ENCODE measurements around the gene DOCK7. TPM values are rescaled to one million over a fixed set of nuclear protein-coding genes. Genes with fewer than 3 reads are reported as not detected.

DOCK7 gene
- total and polyA plus RNA-seq, 2 of the 13 experiments (the other 11 are each of a cell fraction or from before 2014, with no cell fraction given), result 45.7 to 67.2 TPM

DNA sequence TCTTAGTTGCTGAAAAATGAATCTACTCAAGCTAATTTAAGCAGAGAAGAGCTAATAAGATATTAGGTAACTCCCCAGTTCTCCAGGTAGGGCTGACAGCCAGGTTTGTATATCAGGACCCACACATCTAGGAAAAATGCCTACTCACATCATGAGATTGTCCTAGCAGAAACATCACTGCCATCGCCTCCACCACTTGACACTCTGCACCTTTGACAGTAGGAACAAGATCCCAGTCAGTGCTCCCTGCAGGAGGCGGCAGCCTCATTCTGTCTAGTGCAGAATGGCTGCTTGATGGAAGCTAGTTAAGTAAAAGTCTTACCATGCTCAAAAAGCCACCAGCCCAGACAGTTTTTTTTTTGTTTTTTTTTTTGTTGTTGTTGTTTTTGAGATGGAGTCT, 282.9 kb downstream of the DOCK7 start:
- H4K20me1 ChIP-seq (ENCODE audit: insufficient read depth, low read length), result no peaks in the 10 kb centered on the region
- 81% methylated on average over 2 of the region's 2 CpGs for WGBS (ENCODE audit: low lambda C conversion rate)
- no peaks in the 10 kb centered on the region for H3K27me3 ChIP-seq (ENCODE audit: control insufficient read depth in 1 of 2, insufficient read depth in 2 of 2, low read length in 2 of 2)
- BruUV-seq (replicated peaks), result no TSS peak
- no peaks in the 10 kb centered on the region for H3K9me3 ChIP-seq (ENCODE audit: low read length)
- no peak overlapping the region for H3K4me3 ChIP-seq (replicated peaks in 1 of 3; ENCODE audit: insufficient read depth in 1 of 3, low read depth in 2 of 3, low read length in 3 of 3)
- no peak for ATAC-seq
- TF ChIP-seq KLF6 (CRISPR knock-in tag; IDR thresholded peaks at IDR 0.05) (no peak), IKZF1 (IDR thresholded peaks at IDR 0.05) (no peak)
- TF ChIP-seq, protein P1, sequence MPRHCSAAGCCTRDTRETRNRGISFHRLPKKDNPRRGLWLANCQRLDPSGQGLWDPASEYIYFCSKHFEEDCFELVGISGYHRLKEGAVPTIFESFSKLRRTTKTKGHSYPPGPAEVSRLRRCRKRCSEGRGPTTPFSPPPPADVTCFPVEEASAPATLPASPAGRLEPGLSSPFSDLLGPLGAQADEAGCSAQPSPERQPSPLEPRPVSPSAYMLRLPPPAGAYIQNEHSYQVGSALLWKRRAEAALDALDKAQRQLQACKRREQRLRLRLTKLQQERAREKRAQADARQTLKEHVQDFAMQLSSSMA (CRISPR knock-in tag; IDR thresholded peaks at IDR 0.05), result no peak
- TF ChIP-seq, protein P2, sequence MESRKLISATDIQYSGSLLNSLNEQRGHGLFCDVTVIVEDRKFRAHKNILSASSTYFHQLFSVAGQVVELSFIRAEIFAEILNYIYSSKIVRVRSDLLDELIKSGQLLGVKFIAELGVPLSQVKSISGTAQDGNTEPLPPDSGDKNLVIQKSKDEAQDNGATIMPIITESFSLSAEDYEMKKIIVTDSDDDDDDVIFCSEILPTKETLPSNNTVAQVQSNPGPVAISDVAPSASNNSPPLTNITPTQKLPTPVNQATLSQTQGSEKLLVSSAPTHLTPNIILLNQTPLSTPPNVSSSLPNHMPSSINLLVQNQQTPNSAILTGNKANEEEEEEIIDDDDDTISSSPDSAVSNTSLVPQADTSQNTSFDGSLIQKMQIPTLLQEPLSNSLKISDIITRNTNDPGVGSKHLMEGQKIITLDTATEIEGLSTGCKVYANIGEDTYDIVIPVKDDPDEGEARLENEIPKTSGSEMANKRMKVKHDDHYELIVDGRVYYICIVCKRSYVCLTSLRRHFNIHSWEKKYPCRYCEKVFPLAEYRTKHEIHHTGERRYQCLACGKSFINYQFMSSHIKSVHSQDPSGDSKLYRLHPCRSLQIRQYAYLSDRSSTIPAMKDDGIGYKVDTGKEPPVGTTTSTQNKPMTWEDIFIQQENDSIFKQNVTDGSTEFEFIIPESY (CRISPR knock-in tag; IDR thresholded peaks at IDR 0.05), result peak; percentile 69; the same call in 1 of the 2 replicates
- no peaks in the 10 kb centered on the region for H3K36me3 ChIP-seq (replicated peaks in 1 of 2; ENCODE audit: control insufficient read depth in 1 of 2, insufficient read depth in 2 of 2, low read length in 2 of 2)
- no peak for DNase-seq (ENCODE audit: low spot score)
- FAIRE-seq, result no peak
- in situ Hi-C loops (cut with HindIII; ENCODE audit: extremely low pct_ligation_motif_present, low pct_unique_long_range_greater_than_20kb) (loop anchor here (5.0 kb wide), 1 partner anchor 228 kb away; no protein-coding TSS in a partner anchor), intact Hi-C loops (cut with micrococcal nuclease; ENCODE audit: unreplicated experiment) (loop anchor here (5.0 kb wide), 1 partner anchor 163 kb away; no protein-coding TSS in a partner anchor)
- no peak overlapping the region for H3K4me2 ChIP-seq (ENCODE audit: low read depth, low read length)
- no peak overlapping the region for H3K27ac ChIP-seq (ENCODE audit: extremely low read length, insufficient read depth, low read length)
- no peaks in the 10 kb centered on the region for H3K79me2 ChIP-seq (ENCODE audit: insufficient read depth, low read length)
- H3K9ac ChIP-seq (ENCODE audit: insufficient read depth, low read depth, low read length), result no peak overlapping the region
- H3K4me1 ChIP-seq (ENCODE audit: insufficient read depth, low read length), result peaks cover 9% of the 10 kb centered on the region; the same call in 1 of the 2 replicates
- ChIA-PET POLR2A (no interaction called here), CTCF (ENCODE audit: low intra/inter-chr PET ratio, low total read pairs) (no interaction called here)
- H2AFZ ChIP-seq (ENCODE audit: low read length), result no peak overlapping the region

Small RNAs within 50 kb of the gene (small RNA-seq; reads per million reads assigned to genes)
- 0 reads per million in 3 experiments for gene AL451044.1 (ENCODE audit: insufficient read depth in 2 of 3, insufficient read length in 3 of 3, low read depth in 2 of 3, low replicate concordance in 1 of 3)

Other genes with a start within 250 kb of the DOCK7 start
- gene ANGPTL3, start 90.9 kb downstream of the DOCK7 start, total RNA-seq (2016; rRNA removed; fragmentation: Illumina TruSeq; extraction: Trizol), result 0.22 and 0.51 TPM in 2 replicates
- gene ANGPTL3, start 90.9 kb downstream of the DOCK7 start, polyA plus RNA-seq (2011; rRNA removed), result 0.40 and 1.3 TPM in 2 replicates
- gene ATG4C, start 95.7 kb upstream of the DOCK7 start, total RNA-seq (2016; rRNA removed; fragmentation: Illumina TruSeq; extraction: Trizol), result 11.2 and 15.9 TPM in 2 replicates
- 4.0 and 4.2 TPM in 2 replicates for gene ATG4C, start 95.7 kb upstream of the DOCK7 start, polyA plus RNA-seq (2011; rRNA removed)

Data from HepG2 (cell line).